Measurements from ENCODE around the gene GMPPB. TPM values are rescaled to one million over a fixed set of nuclear protein-coding genes. Genes with fewer than 3 reads are reported as not detected.

The GMPPB gene
- total RNA-seq, 1 donor from 2014 or later = 48.0 TPM

DNA sequence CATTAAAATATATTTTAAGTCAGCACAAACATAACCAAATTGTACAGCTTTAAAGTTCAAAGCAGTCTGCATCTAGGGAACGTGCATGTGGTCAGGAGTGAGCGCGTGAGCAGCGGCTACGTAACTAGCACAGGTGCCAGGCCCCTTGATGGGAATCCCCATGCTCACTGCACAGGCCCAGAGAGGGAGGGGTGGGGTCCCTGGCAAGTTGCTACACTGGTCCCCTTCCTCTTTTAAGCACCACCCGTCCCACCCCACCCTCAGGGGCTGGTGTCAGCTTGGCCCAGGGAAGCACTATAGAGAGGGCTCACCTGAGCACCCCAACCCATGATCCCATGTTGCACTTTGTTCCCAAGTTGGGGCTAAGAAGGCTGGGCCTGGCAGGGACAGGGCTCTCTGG is 835 bp upstream of the GMPPB start:
- intact Hi-C loops (cut with micrococcal nuclease) = no loop called here

DNA sequence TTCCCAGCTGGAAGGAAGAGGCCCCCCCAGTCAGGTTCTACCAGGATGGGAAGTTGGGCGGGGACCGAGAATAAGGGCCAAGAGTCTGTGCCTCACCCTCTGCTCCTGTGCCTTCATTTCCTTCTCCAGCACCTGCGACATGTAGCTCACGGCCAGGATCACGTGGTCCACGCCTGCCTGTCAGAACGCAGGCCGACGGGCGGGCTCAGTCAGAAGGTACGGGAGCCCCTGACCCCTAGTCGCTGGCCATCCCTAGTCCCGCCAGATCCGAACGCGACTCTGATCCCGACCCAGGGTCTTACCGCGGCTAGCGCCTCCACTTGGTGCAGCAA is 489 bp downstream of the GMPPB start:
- Mint-ChIP-seq H3K27ac (peak overlapping the region; percentile 94), H3K27me3 (ENCODE audit: low read depth) (no peaks in the 10 kb centered on the region), H3K4me3 (ENCODE audit: low read depth) (peak overlapping the region; percentile 93), H3K36me3 (ENCODE audit: low read depth) (peaks cover 35% of the 10 kb centered on the region), H3K4me1 (ENCODE audit: low read depth) (peaks cover 22% of the 10 kb centered on the region), H3K9me3 (no peaks in the 10 kb centered on the region)
- intact Hi-C loops (cut with micrococcal nuclease) = no loop called here
- DNase-seq (ENCODE audit: low spot score) = peak; percentile 66

More for the DNA sequence above, 835 bp upstream of the GMPPB start:
- DNase-seq (ENCODE audit: low spot score) = no peak
- H3K4me1 Mint-ChIP-seq (ENCODE audit: low read depth) = peaks cover 14% of the 10 kb centered on the region
- no peaks in the 10 kb centered on the region for H3K27me3 Mint-ChIP-seq (ENCODE audit: low read depth)
- H3K9me3 Mint-ChIP-seq = no peaks in the 10 kb centered on the region
- H3K4me3 Mint-ChIP-seq (ENCODE audit: low read depth) = peak overlapping the region; percentile 93
- peaks cover 37% of the 10 kb centered on the region for H3K36me3 Mint-ChIP-seq (ENCODE audit: low read depth)
- H3K27ac Mint-ChIP-seq = peak overlapping the region; percentile 94

DNA sequence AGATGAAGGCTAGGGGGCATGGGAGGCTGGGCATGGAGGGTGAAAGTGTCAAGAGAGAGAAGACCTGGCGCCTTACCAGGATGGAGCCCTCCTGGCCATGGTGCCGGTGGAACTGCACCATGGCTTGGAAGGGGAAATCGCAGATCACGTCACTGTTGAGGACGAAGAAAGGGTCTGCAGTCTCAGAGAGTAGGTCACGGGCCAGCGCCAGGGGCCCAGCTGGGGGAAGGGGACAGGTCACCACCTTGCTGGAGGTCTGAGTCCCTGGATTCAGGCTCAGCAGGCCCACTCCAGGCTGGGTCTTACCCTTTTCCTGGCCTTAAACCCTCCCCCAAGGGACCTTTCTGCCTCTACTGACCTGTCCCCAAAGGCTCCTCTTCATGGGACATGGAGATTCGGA is 855 bp downstream of the GMPPB start:
- H3K27me3 Mint-ChIP-seq (ENCODE audit: low read depth) = no peaks in the 10 kb centered on the region
- H3K4me3 Mint-ChIP-seq (ENCODE audit: low read depth) = peak overlapping the region; percentile 93
- H3K36me3 Mint-ChIP-seq (ENCODE audit: low read depth) = peaks cover 35% of the 10 kb centered on the region
- DNase-seq (ENCODE audit: low spot score) = no peak
- H3K9me3 Mint-ChIP-seq = no peaks in the 10 kb centered on the region
- peak overlapping the region; percentile 94 for H3K27ac Mint-ChIP-seq
- H3K4me1 Mint-ChIP-seq (ENCODE audit: low read depth) = peaks cover 22% of the 10 kb centered on the region
- intact Hi-C loops (cut with micrococcal nuclease) = no loop called here

DNA sequence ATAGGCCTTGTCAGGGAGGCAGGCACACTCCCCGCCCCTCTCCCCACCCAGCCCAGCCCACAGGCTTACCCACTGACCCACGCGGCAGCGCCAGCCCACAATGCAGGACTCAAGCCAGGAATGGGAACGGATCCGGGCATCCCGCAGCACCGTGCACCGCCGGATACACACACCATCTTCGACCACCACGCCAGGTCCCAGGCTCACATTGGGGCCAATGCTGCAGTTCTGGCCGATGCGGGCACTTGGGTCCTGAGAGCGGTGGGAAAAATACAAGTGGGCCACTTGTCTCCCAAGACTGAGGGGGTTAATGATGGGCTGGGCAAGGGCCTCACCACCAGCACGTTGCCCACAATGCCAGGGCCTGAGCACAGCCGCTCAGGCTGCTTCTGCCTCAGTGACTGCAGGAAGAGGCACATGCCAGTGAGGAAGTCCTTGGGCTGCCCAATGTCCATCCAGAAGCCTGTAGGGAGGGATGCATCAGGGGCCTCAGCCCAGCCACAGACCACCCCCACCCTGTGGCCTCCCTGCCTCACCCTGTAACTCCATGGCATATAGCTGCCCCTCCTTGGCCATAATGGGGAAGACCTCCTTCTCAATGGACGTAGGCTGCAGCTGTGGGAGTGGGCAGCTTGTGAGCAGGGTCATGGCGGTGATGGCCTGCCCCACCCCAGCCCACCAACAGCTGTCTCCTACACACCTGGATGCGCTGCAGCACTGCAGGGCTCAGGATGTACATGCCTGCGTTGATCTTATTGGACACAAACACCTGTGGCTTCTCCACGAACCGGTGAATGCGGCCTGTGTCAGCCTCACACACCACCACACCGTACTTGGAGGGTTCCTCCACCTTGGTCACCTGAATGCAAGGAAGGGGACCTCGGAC is 1.6 kb downstream of the GMPPB start:
- H3K4me1 Mint-ChIP-seq (ENCODE audit: low read depth) = peaks cover 22% of the 10 kb centered on the region
- no peaks in the 10 kb centered on the region for H3K27me3 Mint-ChIP-seq (ENCODE audit: low read depth)
- intact Hi-C loops (cut with micrococcal nuclease) = no loop called here
- H3K36me3 Mint-ChIP-seq (ENCODE audit: low read depth) = peaks cover 29% of the 10 kb centered on the region
- no peak for DNase-seq (ENCODE audit: low spot score)
- H3K27ac Mint-ChIP-seq = peak overlapping the region; percentile 94
- H3K9me3 Mint-ChIP-seq = no peaks in the 10 kb centered on the region
- H3K4me3 Mint-ChIP-seq (ENCODE audit: low read depth) = peak overlapping the region; percentile 93

DNA sequence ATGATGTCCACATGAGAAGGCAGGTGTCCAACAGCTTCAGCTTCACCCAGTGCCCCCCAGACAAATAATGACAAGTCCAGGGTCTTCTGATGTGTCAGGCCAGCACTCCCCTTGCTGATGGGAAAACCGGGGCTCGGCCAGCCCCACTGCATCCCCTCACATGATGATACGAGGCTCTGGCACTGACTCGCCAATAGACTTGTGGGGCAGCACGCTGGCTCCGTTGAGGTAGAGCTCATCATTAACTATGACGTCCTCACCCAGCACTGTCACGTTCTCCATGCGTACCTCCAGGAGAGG is 2.2 kb downstream of the GMPPB start:
- H3K9me3 Mint-ChIP-seq = no peaks in the 10 kb centered on the region
- no peak for DNase-seq (ENCODE audit: low spot score)
- peak overlapping the region; percentile 93 for H3K4me3 Mint-ChIP-seq (ENCODE audit: low read depth)

DNA sequence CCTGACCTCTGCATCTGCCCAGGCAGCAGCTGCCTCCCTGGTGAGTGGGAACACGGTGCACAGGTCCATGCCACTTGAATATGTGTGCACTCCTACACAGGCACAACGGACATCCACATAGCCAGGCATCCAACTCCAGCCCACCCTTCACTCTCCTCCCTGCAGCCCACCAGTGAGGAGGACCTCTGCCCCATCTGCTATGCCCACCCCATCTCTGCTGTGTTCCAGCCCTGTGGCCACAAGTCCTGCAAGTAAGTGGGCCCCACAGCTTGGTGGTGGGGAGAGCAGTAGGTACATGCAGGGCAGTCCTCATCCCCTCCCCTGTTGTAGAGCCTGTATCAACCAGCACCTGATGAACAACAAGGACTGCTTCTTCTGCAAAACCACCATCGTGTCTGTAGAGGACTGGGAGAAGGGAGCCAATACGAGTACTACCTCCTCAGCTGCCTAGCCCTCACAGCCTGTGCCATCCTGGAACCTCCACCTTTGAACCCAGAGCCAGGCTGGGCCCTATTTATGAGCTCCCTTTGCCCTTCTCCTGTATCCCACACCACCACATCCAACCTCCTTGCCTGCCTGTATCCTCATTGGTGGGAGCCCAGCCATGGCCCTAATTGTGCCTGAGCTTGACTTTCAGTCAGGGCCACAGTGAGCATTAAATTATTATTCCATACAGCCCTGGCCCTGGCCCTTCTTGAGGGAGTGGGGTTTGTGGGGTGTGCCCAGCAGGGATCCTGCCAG is 2.7 kb downstream of the GMPPB start:
- Mint-ChIP-seq H3K36me3 (ENCODE audit: low read depth) (peaks cover 29% of the 10 kb centered on the region), H3K27me3 (ENCODE audit: low read depth) (no peaks in the 10 kb centered on the region), H3K27ac (no peak overlapping the region), H3K4me3 (ENCODE audit: low read depth) (no peak overlapping the region), H3K9me3 (no peaks in the 10 kb centered on the region), H3K4me1 (ENCODE audit: low read depth) (peaks cover 22% of the 10 kb centered on the region)
- intact Hi-C loops (cut with micrococcal nuclease) = no loop called here
- DNase-seq (ENCODE audit: low spot score) = no peak

More for the DNA sequence above, 2.2 kb downstream of the GMPPB start:
- H3K27me3 Mint-ChIP-seq (ENCODE audit: low read depth) = no peaks in the 10 kb centered on the region
- H3K4me1 Mint-ChIP-seq (ENCODE audit: low read depth) = peaks cover 22% of the 10 kb centered on the region
- H3K36me3 Mint-ChIP-seq (ENCODE audit: low read depth) = peaks cover 29% of the 10 kb centered on the region
- H3K27ac Mint-ChIP-seq = no peak overlapping the region
- intact Hi-C loops (cut with micrococcal nuclease) = no loop called here

DNA sequence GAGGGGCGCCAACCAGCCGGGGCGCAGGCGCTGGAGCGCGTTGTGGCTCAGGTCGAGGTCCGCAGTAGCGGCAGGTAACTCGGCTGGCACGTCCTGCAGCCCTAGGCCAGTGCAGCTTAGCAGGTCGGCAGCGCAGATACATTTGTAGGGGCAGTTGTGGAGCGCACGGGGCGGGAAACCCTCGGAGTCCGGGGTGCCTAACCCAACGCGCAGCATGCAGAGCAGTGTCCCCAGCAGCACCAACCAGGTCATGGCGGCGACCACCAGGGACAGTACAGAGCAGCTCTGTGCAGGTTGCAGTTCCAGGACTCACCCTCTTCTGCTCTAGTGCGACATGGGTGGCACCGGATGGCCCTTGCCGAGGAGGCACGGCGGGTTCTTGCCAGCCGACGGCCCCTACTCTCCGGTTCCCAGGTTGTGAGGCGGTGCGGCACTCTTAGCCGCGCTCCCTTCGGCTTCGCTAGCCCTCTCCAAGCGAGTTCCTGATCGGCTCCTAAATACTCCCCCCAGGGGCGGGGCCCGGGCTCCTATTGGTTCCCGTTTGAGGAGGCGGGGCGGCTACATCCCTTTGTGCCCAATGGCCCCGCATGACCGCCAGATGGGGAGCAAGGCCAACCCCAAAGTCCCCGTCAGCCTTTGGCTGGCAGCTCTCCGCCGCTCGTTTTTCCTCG is 4.4 kb downstream of the GMPPB start, which contains the start of gene AMIGO3:
Gene AMIGO3 (minus strand): TSS at position 471 of the 671 bp plus-strand sequence. CDS start 219 bp downstream, at position 252.
- Mint-ChIP-seq H3K27me3 (ENCODE audit: low read depth) (no peaks in the 10 kb centered on the region), H3K4me1 (ENCODE audit: low read depth) (peaks cover 19% of the 10 kb centered on the region), H3K36me3 (ENCODE audit: low read depth) (peaks cover 29% of the 10 kb centered on the region), H3K4me3 (ENCODE audit: low read depth) (peak within 1 kb of the TSS; percentile 80), H3K9me3 (no peaks in the 10 kb centered on the region), H3K27ac (peak within 1 kb of the TSS; percentile 65)
- intact Hi-C loops (cut with micrococcal nuclease) = loop anchor here (1.0 to 2.0 kb wide), 2 partner anchors 17 to 45 kb away; partner anchors contain the start of gene APEH
- DNase-seq (ENCODE audit: low spot score) = peak; percentile 90

DNA sequence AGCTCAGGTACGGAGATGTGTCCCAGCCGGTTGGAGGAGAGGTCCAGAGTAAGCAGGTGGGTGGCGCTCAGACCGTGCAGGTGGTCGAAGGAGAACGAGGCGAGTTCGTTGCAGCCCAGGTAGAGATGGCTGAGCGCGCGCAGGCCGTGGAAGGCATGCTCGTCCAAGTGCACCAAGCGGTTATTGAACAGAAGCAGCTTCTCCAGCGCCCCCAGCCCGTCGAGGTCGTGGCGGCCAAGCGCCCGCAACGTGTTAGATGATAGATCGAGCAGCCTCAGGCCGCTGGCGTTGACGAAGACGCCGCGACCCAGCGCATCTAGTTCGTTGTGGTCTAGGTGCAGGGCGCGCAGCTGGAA is 4.9 kb downstream of the GMPPB start:
- peaks cover 29% of the 10 kb centered on the region for H3K36me3 Mint-ChIP-seq (ENCODE audit: low read depth)
- intact Hi-C loops (cut with micrococcal nuclease) = loop anchor here (1.0 to 2.0 kb wide), 2 partner anchors 16 to 45 kb away; partner anchors contain the start of gene APEH
- H3K9me3 Mint-ChIP-seq = no peaks in the 10 kb centered on the region
- H3K4me3 Mint-ChIP-seq (ENCODE audit: low read depth) = peak overlapping the region; percentile 80
- H3K4me1 Mint-ChIP-seq (ENCODE audit: low read depth) = peaks cover 19% of the 10 kb centered on the region
- no peaks in the 10 kb centered on the region for H3K27me3 Mint-ChIP-seq (ENCODE audit: low read depth)
- no peak overlapping the region for H3K27ac Mint-ChIP-seq
- no peak for DNase-seq (ENCODE audit: low spot score)

DNA sequence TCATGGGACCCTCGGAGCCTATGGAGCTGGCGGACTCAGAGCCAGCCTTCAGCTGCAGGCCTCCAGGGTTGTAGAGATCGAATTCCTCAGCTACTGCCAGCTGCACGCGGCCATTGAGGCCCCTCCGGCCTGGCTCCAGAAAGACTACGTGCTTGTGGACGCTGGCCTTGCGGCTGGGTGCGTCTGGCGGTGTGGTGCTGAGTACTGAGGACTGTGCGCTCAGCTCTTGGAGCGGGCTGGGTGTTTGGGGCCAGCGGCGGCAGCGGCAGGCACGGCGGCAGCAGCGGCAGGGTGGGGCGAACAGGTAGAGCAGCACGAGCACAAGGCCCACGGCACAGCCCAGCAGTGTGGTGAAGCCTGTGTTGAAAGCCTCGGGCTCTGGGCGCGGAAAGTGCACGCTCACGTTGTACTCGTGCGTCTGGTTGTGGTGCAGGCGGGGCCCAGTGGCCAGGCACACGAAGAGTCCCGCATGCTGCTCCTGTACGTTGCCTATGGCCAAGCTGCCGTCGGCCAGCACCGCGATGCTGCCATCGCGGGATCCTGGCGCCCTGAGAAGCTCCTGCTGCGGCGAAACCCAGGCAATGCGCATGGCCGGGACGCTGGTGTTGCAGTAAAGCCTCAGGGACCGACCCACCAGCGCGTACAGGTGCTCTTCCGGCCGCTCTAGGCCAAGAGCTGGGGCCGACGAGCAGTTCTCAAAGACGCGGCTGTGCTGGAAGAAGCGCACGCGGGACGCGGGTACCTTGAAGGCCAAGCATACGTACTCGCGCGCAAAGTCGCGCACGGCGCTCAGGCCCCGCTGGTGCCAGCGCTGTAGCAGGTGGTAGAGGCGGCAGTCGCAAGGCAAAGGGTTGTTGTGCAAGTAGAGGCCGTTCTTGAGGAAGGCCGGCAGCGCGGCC is 5.5 kb downstream of the GMPPB start:
- DNase-seq (ENCODE audit: low spot score) = no peak
- peak overlapping the region; percentile 80 for H3K4me3 Mint-ChIP-seq (ENCODE audit: low read depth)
- H3K9me3 Mint-ChIP-seq = no peaks in the 10 kb centered on the region
- peaks cover 19% of the 10 kb centered on the region for H3K4me1 Mint-ChIP-seq (ENCODE audit: low read depth)
- intact Hi-C loops (cut with micrococcal nuclease) = loop anchor here (2.0 kb wide), 1 partner anchor 15 kb away; no protein-coding TSS in a partner anchor
- H3K27me3 Mint-ChIP-seq (ENCODE audit: low read depth) = no peaks in the 10 kb centered on the region
- H3K27ac Mint-ChIP-seq = no peak overlapping the region
- peaks cover 27% of the 10 kb centered on the region for H3K36me3 Mint-ChIP-seq (ENCODE audit: low read depth)

DNA sequence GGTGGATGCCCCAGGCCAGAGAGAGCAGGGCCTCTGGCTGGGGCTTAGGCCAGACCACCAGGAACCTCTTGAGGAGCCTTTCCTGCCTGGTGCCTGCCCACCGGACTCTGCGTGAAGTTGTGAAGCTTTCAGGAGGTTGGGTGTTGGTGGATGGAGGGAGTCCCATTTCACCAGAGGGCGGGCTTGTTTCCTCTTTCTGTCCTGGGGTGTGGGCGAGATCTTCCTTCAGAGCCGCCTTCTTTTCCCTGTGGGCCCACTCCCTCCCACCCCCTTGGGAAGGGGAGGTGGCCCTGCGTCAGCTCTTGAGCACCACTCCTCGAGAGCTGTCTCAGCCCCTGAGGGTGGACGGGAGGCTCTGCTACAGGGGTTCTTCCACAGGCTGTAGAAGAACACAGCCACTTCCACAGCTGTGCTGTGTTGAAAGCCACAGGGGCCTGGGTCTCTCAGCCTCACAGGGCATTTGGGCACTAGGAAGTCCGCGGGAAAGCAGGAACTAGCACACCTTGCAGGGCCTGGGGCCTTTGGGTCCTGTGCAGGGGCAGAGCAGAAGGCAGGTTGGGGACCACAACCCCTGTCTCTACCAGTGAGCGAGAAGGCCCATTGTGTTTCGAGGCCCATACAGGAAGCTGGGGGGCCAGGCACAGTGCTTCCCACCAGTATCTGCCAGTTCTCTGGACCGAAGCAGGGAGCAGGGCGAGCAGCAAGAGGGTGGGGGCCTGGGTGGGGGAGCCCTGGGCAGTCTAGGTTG is 6.4 kb downstream of the GMPPB start:
- peak overlapping the region; percentile 5 for H3K4me3 Mint-ChIP-seq (ENCODE audit: low read depth)
- intact Hi-C loops (cut with micrococcal nuclease) = no loop called here
- no peaks in the 10 kb centered on the region for H3K9me3 Mint-ChIP-seq
- no peak for DNase-seq (ENCODE audit: low spot score)
- no peak overlapping the region for H3K27ac Mint-ChIP-seq
- H3K4me1 Mint-ChIP-seq (ENCODE audit: low read depth) = peaks cover 20% of the 10 kb centered on the region
- H3K27me3 Mint-ChIP-seq (ENCODE audit: low read depth) = no peaks in the 10 kb centered on the region
- H3K36me3 Mint-ChIP-seq (ENCODE audit: low read depth) = peaks cover 20% of the 10 kb centered on the region

DNA sequence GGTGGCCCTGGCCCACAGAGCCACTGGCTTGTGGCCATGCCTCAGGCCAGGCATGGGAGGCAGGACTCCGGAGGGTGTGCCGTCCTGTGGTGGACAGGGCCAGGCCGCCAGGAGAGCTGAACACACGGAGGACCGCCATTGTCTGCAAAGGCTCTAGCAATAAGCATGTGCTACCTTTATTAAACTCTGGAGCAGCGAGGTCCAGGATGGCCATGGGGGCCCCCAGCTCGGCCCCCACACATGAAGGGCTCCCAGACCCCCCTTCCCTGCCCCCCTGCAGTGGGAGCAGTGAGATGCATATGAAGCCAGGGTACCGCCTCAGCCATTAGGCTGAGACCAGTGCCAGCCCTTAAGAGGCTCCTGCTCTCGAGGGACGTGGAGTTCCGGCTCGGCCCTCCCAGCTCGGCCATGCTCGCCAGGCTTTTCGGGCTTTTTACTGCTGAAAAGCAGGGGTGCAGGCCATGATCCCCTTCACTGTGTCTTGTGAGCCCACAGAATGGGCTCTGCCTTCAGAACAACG is 7.0 kb downstream of the GMPPB start:
- H3K4me3 Mint-ChIP-seq (ENCODE audit: low read depth) = no peak overlapping the region
- peaks cover 14% of the 10 kb centered on the region for H3K36me3 Mint-ChIP-seq (ENCODE audit: low read depth)
- no peak overlapping the region for H3K27ac Mint-ChIP-seq
- intact Hi-C loops (cut with micrococcal nuclease) = no loop called here
- DNase-seq (ENCODE audit: low spot score) = no peak
- H3K9me3 Mint-ChIP-seq = no peaks in the 10 kb centered on the region
- peaks cover 19% of the 10 kb centered on the region for H3K4me1 Mint-ChIP-seq (ENCODE audit: low read depth)
- H3K27me3 Mint-ChIP-seq (ENCODE audit: low read depth) = no peaks in the 10 kb centered on the region
